ENCODE data around the gene ZNF688. TPM values are rescaled to one million over a fixed set of nuclear protein-coding genes. Genes with fewer than 3 reads are reported as not detected.

ZNF688 gene
- total RNA-seq, 6 experiments from 2014 or later = 4.0 to 11.5 (median 6.5) TPM

- H3K27ac ChIP-seq = peak overlapping the region; percentile 91 to 98 (median 95)
- H3K27me3 ChIP-seq = no peaks in the 10 kb centered on the region
- ATAC-seq (peak; percentile 75 to 86 (median 82)), DNase-seq (peak; percentile 81 to 88 (median 86))
- WGBS (ENCODE audit: insufficient coverage, low coverage, low lambda C conversion rate, missing lambda C conversion rate) = 23% methylated on average over 8 of the region's 12 CpGs
- peaks cover 0 to 20% (median 6%) of the 10 kb centered on the region in 4 donors for H3K4me1 ChIP-seq
- H3K9me3 ChIP-seq = no peaks in the 10 kb centered on the region
- peak overlapping the region; percentile 86 to 89 (median 87) for H3K4me3 ChIP-seq
- TF ChIP-seq CTCF (IDR thresholded peaks at IDR 0.05) (peak; percentile 59 to 80 (median 78)), POLR2A (IDR thresholded peaks at IDR 0.05) (no peak)
- intact Hi-C loops (cut with DNase I) = no loop called here
- peaks cover 0 to 16% (median 0%) of the 10 kb centered on the region in 4 donors for H3K36me3 ChIP-seq
Measured at GRCh38 chr16:30535777-30536190, 35.7 kb downstream of the ZNF688 start.

- no peaks in the 10 kb centered on the region for H3K27me3 ChIP-seq
- peaks cover 0 to 16% (median 0%) of the 10 kb centered on the region in 4 donors for H3K36me3 ChIP-seq
- DNase-seq (no peak), ATAC-seq (peak in 3 of 4 donors; percentile 4 to 9 (median 5))
- intact Hi-C loops (cut with DNase I) = no loop called here
- H3K4me1 ChIP-seq = peaks cover 0 to 23% (median 6%) of the 10 kb centered on the region in 4 donors
- peak overlapping the region; percentile 91 to 98 (median 95) for H3K27ac ChIP-seq
- TF ChIP-seq CTCF (IDR thresholded peaks at IDR 0.05) = no peak
- TF ChIP-seq POLR2A (IDR thresholded peaks at IDR 0.05) = no peak
- no peaks in the 10 kb centered on the region for H3K9me3 ChIP-seq
- WGBS (ENCODE audit: insufficient coverage, low coverage, low lambda C conversion rate, missing lambda C conversion rate) = 3% methylated on average over 18 of the region's 18 CpGs
- peak overlapping the region; percentile 86 to 89 (median 87) for H3K4me3 ChIP-seq
Measured at GRCh38 chr16:30535106-30535776, 36.3 kb downstream of the ZNF688 start.

GRCh38 chr16:30534368-30535105, 37.0 kb downstream of the ZNF688 start, which contains the start of gene ZNF747:
ZNF747 (minus strand) TSS chr16:30534858; CDS start chr16:30534679, 179 bp downstream.
- Histone ChIP-seq H3K4me3 (peak within 1 kb of the TSS; percentile 86 to 89 (median 87)), H3K4me1 (peaks cover 0 to 23% (median 6%) of the 10 kb centered on the region in 4 donors), H3K36me3 (peaks cover 0 to 16% (median 0%) of the 10 kb centered on the region in 4 donors), H3K27me3 (no peaks in the 10 kb centered on the region), H3K27ac (peak within 1 kb of the TSS; percentile 91 to 98 (median 95)), H3K9me3 (no peaks in the 10 kb centered on the region)
- ATAC-seq = peak; percentile 86 to 88 (median 88)
- DNase-seq = peak; percentile 94 to 95 (median 95)
- peak; percentile 69 for TF ChIP-seq POLR2A (IDR thresholded peaks at IDR 0.05)
- peak in 1 of 4 donors; percentile 10 for TF ChIP-seq CTCF (IDR thresholded peaks at IDR 0.05)
- 0% methylated on average over 10 of the region's 70 CpGs for WGBS (ENCODE audit: insufficient coverage, low coverage, low lambda C conversion rate, missing lambda C conversion rate)
- intact Hi-C loops (cut with DNase I) = no loop called here

- WGBS (ENCODE audit: insufficient coverage, low coverage, low lambda C conversion rate, missing lambda C conversion rate) = 7% methylated on average over 21 of the region's 29 CpGs
- DNase-seq (no peak), ATAC-seq (peak; percentile 0 to 5 (median 0))
- Histone ChIP-seq H3K4me1 (peaks cover 0 to 23% (median 6%) of the 10 kb centered on the region in 4 donors), H3K36me3 (peaks cover 0 to 16% (median 0%) of the 10 kb centered on the region in 4 donors), H3K4me3 (peak overlapping the region; percentile 86 to 89 (median 87)), H3K9me3 (no peaks in the 10 kb centered on the region), H3K27ac (peak overlapping the region; percentile 91 to 98 (median 95)), H3K27me3 (no peaks in the 10 kb centered on the region)
- TF ChIP-seq POLR2A (IDR thresholded peaks at IDR 0.05) = no peak
- TF ChIP-seq CTCF (IDR thresholded peaks at IDR 0.05) = no peak
- intact Hi-C loops (cut with DNase I) = no loop called here
Measured at GRCh38 chr16:30533748-30534367, 37.7 kb downstream of the ZNF688 start.

Data from right lobe of liver (tissue), 6 donors.